HepG2 (cell line): ENCODE measurements around the gene USH2A. TPM values are rescaled to one million over a fixed set of nuclear protein-coding genes. Genes with fewer than 3 reads are reported as not detected.

Source experiments
- ATAC-seq: fragments of 200-7000 bp; cut with Tn5 transposase; 3 replicates; pipeline ENCODE4 v1.9.1; 2020; ENCODE audit warnings: mild to moderate bottlenecking, moderate library complexity
- BruUV-seq: library from RNA; stranded (reverse); fragments of 400-500 nt; replicated peaks from 2 replicates; lab custom pipeline; 2021; lab: Mats Ljungman, UMichigan
- CTCF ChIA-PET: fragments of 300-600 bp; formaldehyde crosslinking; extraction: SDS; loops from one replicate; lab custom pipeline; 2021; ENCODE audit warnings: low total read pairs, inconsistent platforms, low intra/inter-chr PET ratio; lab: Yijun Ruan, JAX
- POLR2A ChIA-PET: fragments of 350-600 bp; sonication (Branson Sonifier 250); formaldehyde crosslinking; loops from one replicate; lab custom pipeline; 2020; ENCODE audit warnings: antibody characterized with exemption, inconsistent platforms; lab: Yijun Ruan, JAX
- DNase-seq: peaks from one replicate; pipeline ENCODE4 v3.0.0-alpha.2; 2015; ENCODE audit warnings: low spot score
- FAIRE-seq: peaks from 3 replicates; lab custom pipeline; 2011; peaks lifted over from hg19 to GRCh38; lab: Jason Lieb, UNC
- H2AFZ ChIP-seq: one replicate; pipeline ENCODE4 v1.6.1; 2011; ENCODE audit warnings: low read length, inconsistent platforms
- H3K27ac ChIP-seq: fragments of 300-600 bp; 3 replicates; pipeline ENCODE4 v1.8.0; 2011; ENCODE audit warnings: mixed run types, mild to moderate bottlenecking, mixed read lengths, low read length, inconsistent platforms; ENCODE audit not compliant: insufficient read depth; ENCODE audit errors: extremely low read length
- H3K27me3 ChIP-seq, 2 experiments: fragments of 200-600 bp in 1 of 2; 2 replicates in 1 of 2; 3 replicates in 1 of 2; pipeline versions ENCODE4 v1.6.0 to v1.8.0; 2011; ENCODE audit warnings: low read length in 2 of 2, mild to moderate bottlenecking in 2 of 2, moderate library complexity in 2 of 2, inconsistent platforms in 1 of 2; ENCODE audit not compliant: insufficient read depth in 2 of 2, control insufficient read depth in 1 of 2
- H3K36me3 ChIP-seq, 2 experiments: fragments of 200-600 bp in 1 of 2; replicated peaks in 1 of 2; 2 replicates in 1 of 2; 3 replicates in 1 of 2; pipeline versions ENCODE4 v1.5.1 to v1.8.0; 2011; ENCODE audit warnings: low read length in 2 of 2, inconsistent platforms in 1 of 2; ENCODE audit not compliant: insufficient read depth in 2 of 2, control insufficient read depth in 1 of 2
- H3K4me1 ChIP-seq: 2 replicates; pipeline ENCODE4 v1.5.1; 2012; ENCODE audit warnings: low read length, inconsistent platforms; ENCODE audit not compliant: insufficient read depth
- H3K4me2 ChIP-seq: 2 replicates; pipeline ENCODE4 v1.6.0; 2011; ENCODE audit warnings: low read depth, low read length, inconsistent platforms
- H3K4me3 ChIP-seq, 3 experiments: fragments of 200-600 bp in 1 of 3; sonication (generic), shearing (Covaris generic) in 1 of 3; replicated peaks in 1 of 3; 2 replicates each; pipeline ENCODE4 v1.5.1; 2011 to 2016; ENCODE audit warnings: low read length in 3 of 3, inconsistent platforms in 2 of 3, low read depth in 2 of 3, mild to moderate bottlenecking in 2 of 3, control low read depth in 1 of 3, mixed read lengths in 1 of 3; ENCODE audit not compliant: insufficient read depth in 1 of 3
- H3K79me2 ChIP-seq: one replicate; pipeline ENCODE4 v1.6.1; 2011; ENCODE audit warnings: low read length, inconsistent platforms; ENCODE audit not compliant: insufficient read depth
- H3K9ac ChIP-seq: 2 replicates; pipeline ENCODE4 v1.6.0; 2011; ENCODE audit warnings: mild to moderate bottlenecking, low read depth, low read length, inconsistent platforms; ENCODE audit not compliant: insufficient read depth
- H3K9me3 ChIP-seq: 2 replicates; pipeline ENCODE4 v1.5.1; 2012; ENCODE audit warnings: mild to moderate bottlenecking, low read length
- H4K20me1 ChIP-seq: 2 replicates; pipeline ENCODE4 v1.6.0; 2011; ENCODE audit warnings: inconsistent platforms, mild to moderate bottlenecking, low read length, moderate library complexity; ENCODE audit not compliant: insufficient read depth
- FOSL2 ChIP-seq: sonication (generic); formaldehyde crosslinking; IDR thresholded peaks from 2 replicates; pipeline ENCODE4 v1.4.0; 2020; ENCODE audit warnings: missing genetic modification reagents
- FOXA3 ChIP-seq: IDR thresholded peaks from 2 replicates; pipeline ENCODE4 v1.6.1; 2016; ENCODE audit warnings: missing genetic modification reagents, missing compliant biosample characterization
- SP140L ChIP-seq: sonication (generic); formaldehyde crosslinking; IDR thresholded peaks from 2 replicates; pipeline ENCODE4 v1.4.0; 2020; ENCODE audit warnings: missing genetic modification reagents, borderline replicate concordance
- TOE1 ChIP-seq: sonication (generic); formaldehyde crosslinking; IDR thresholded peaks from 2 replicates; pipeline ENCODE4 v1.4.0; 2020; ENCODE audit warnings: mild to moderate bottlenecking, missing genetic modification reagents
- TP53 ChIP-seq: sonication (generic); formaldehyde crosslinking; conservative IDR thresholded peaks from 2 replicates; pipeline ENCODE4 v1.4.0; 2020; ENCODE audit warnings: missing genetic modification reagents
- XBP1 ChIP-seq: sonication (generic); formaldehyde crosslinking; IDR thresholded peaks from 2 replicates; pipeline ENCODE4 v1.5.0; 2020; ENCODE audit warnings: missing genetic modification reagents
- ZNF17 ChIP-seq: sonication (generic); formaldehyde crosslinking; IDR thresholded peaks from 2 replicates; pipeline ENCODE4 v1.5.0; 2020; ENCODE audit warnings: mild to moderate bottlenecking, missing genetic modification reagents
- ZNF253 ChIP-seq: sonication (generic); formaldehyde crosslinking; IDR thresholded peaks from 2 replicates; pipeline ENCODE4 v1.8.0; 2022; ENCODE audit warnings: mild to moderate bottlenecking, missing genetic modification reagents, borderline replicate concordance
- ZNF263 ChIP-seq: sonication (generic); formaldehyde crosslinking; IDR thresholded peaks from 2 replicates; pipeline ENCODE4 v1.4.0; 2020; ENCODE audit warnings: missing genetic modification reagents
- ZNF282 ChIP-seq: fragments of 450-650 bp; IDR thresholded peaks from 2 replicates; pipeline ENCODE4 v1.6.1; 2018; ENCODE audit not compliant: partially characterized antibody
- ZNF383 ChIP-seq: sonication (generic); formaldehyde crosslinking; IDR thresholded peaks from 2 replicates; pipeline ENCODE4 v1.4.0; 2020; ENCODE audit warnings: missing genetic modification reagents, mild to moderate bottlenecking, borderline replicate concordance
- ZNF780A ChIP-seq: sonication (generic); formaldehyde crosslinking; IDR thresholded peaks from 2 replicates; pipeline ENCODE4 v1.8.0; 2022; ENCODE audit warnings: mild to moderate bottlenecking, missing genetic modification reagents, moderate library complexity
- ZNF879 ChIP-seq: sonication (generic); formaldehyde crosslinking; IDR thresholded peaks from 2 replicates; pipeline ENCODE4 v1.8.1; 2023; ENCODE audit warnings: missing genetic modification reagents
- in situ Hi-C: cut with HindIII; loops from 2 replicates; pipeline ENCODE4 v1.10.0; 2017; ENCODE audit warnings: low pct_unique_long_range_greater_than_20kb; ENCODE audit not compliant: extremely low pct_ligation_motif_present
- intact Hi-C: fragments of 100-400 bp; cut with micrococcal nuclease; formaldehyde crosslinking; loops from one replicate; pipeline ENCODE4 v1.10.0; 2022; ENCODE audit not compliant: unreplicated experiment
- polyA plus RNA-seq, 8 experiments: library from polyadenylated mRNA; depleted of rRNA in 3 of 8; stranded (reverse) in 7 of 8; unstranded in 1 of 8; fragments of >200 nt; fragmentation: Illumina TruSeq in 4 of 8; extraction: Trizol in 4 of 8; gene quantifications; 2 replicates each; pipeline versions ENCODE4 v1.2.1 to v1.2.3, GENCODE V29; 2011 to 2016; ENCODE audit warnings: low read depth in 4 of 8, missing spikeins in 1 of 8, mixed read lengths in 1 of 8; ENCODE audit not compliant: insufficient read depth in 1 of 8
- total RNA-seq, 5 experiments: library from RNA; depleted of rRNA; stranded (reverse); fragments of >200 nt; fragmentation: Illumina TruSeq; extraction: Trizol; gene quantifications; 2 replicates each; pipeline ENCODE4 v1.2.3, GENCODE V29; 2016; ENCODE audit warnings: low read depth in 1 of 5
- TF ChIP-seq, protein P1 (sequence below): sonication (generic); formaldehyde crosslinking; IDR thresholded peaks from 2 replicates; pipeline ENCODE4 v1.5.0; 2020; ENCODE audit warnings: missing genetic modification reagents, mild to moderate bottlenecking, borderline replicate concordance
- TF ChIP-seq, protein P2 (sequence below): sonication (generic); formaldehyde crosslinking; IDR thresholded peaks from 2 replicates; pipeline ENCODE4 v1.5.0; 2020; ENCODE audit warnings: mild to moderate bottlenecking, low read depth, missing genetic modification reagents, borderline replicate concordance
- TF ChIP-seq, protein P3 (sequence below): sonication (generic); formaldehyde crosslinking; IDR thresholded peaks from 2 replicates; pipeline ENCODE4 v1.4.0; 2020; ENCODE audit warnings: missing genetic modification reagents
- TF ChIP-seq, protein P4 (sequence below): sonication (generic); formaldehyde crosslinking; IDR thresholded peaks from 2 replicates; pipeline ENCODE4 v1.5.0; 2020; ENCODE audit warnings: missing genetic modification reagents

Gene USH2A
- total and polyA plus RNA-seq, 2 of the 13 experiments (the other 11 are each of a cell fraction or from before 2014, with no cell fraction given): 0.02 TPM; not detected in 1

DNA sequence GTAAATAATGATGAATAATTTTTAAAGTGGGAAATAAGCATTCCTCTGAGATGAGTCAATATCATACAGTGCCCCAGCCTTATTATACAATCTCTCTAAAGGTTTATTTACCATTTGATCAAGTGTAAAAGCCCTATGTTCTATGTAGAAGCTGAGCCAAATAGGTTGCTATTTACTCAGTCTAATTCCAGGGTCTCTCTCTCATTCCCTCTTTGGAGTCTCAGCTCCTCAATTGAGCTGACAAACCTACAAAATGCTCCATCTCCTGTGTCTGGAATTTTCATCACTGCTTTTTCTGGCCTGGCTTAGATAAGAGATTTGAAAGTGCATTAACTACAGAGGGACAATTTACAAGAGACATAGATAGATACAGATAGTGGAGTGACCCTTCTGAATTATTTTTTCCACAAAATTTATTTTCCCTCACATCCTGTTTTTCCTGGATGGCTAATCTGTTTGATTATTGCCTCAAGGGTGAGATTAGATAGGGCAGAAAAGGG, 24.8 kb upstream of the USH2A start:
- Histone ChIP-seq H2AFZ (no peak overlapping the region), H3K27me3 (no peaks in the 10 kb centered on the region), H3K4me1 (no peaks in the 10 kb centered on the region), H3K27ac (no peak overlapping the region), H3K9ac (no peak overlapping the region), H4K20me1 (no peaks in the 10 kb centered on the region), H3K36me3 (no peaks in the 10 kb centered on the region), H3K79me2 (no peaks in the 10 kb centered on the region), H3K4me2 (no peak overlapping the region), H3K9me3 (no peaks in the 10 kb centered on the region), H3K4me3 (no peak overlapping the region)
- TF ChIP-seq, protein P1, sequence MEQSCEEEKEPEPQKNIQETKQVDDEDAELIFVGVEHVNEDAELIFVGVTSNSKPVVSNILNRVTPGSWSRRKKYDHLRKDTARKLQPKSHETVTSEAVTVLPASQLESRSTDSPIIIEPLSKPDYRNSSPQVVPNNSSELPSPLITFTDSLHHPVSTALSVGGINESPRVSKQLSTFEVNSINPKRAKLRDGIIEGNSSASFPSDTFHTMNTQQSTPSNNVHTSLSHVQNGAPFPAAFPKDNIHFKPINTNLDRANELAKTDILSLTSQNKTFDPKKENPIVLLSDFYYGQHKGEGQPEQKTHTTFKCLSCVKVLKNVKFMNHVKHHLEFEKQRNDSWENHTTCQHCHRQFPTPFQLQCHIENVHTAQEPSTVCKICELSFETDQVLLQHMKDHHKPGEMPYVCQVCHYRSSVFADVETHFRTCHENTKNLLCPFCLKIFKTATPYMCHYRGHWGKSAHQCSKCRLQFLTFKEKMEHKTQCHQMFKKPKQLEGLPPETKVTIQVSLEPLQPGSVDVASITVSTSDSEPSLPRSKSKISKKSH: no peak
- TF ChIP-seq FOXA3 (CRISPR knock-in tag) (no peak), ZNF253 (CRISPR knock-in tag) (no peak), FOSL2 (CRISPR knock-in tag) (no peak), XBP1 (no peak), ZNF263 (CRISPR knock-in tag) (no peak), TOE1 (CRISPR knock-in tag) (no peak), ZNF780A (no peak), TP53 (CRISPR knock-in tag) (no peak), ZNF282 (no peak), SP140L (no peak), ZNF383 (CRISPR knock-in tag) (no peak), ZNF17 (CRISPR knock-in tag) (no peak), ZNF879 (CRISPR knock-in tag) (no peak)
- TF ChIP-seq, protein P2, sequence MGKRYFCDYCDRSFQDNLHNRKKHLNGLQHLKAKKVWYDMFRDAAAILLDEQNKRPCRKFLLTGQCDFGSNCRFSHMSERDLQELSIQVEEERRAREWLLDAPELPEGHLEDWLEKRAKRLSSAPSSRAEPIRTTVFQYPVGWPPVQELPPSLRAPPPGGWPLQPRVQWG (CRISPR knock-in tag): no peak
- TF ChIP-seq, protein P3, sequence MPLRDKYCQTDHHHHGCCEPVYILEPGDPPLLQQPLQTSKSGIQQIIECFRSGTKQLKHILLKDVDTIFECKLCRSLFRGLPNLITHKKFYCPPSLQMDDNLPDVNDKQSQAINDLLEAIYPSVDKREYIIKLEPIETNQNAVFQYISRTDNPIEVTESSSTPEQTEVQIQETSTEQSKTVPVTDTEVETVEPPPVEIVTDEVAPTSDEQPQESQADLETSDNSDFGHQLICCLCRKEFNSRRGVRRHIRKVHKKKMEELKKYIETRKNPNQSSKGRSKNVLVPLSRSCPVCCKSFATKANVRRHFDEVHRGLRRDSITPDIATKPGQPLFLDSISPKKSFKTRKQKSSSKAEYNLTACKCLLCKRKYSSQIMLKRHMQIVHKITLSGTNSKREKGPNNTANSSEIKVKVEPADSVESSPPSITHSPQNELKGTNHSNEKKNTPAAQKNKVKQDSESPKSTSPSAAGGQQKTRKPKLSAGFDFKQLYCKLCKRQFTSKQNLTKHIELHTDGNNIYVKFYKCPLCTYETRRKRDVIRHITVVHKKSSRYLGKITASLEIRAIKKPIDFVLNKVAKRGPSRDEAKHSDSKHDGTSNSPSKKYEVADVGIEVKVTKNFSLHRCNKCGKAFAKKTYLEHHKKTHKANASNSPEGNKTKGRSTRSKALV (CRISPR knock-in tag): no peak
- TF ChIP-seq, protein P4, sequence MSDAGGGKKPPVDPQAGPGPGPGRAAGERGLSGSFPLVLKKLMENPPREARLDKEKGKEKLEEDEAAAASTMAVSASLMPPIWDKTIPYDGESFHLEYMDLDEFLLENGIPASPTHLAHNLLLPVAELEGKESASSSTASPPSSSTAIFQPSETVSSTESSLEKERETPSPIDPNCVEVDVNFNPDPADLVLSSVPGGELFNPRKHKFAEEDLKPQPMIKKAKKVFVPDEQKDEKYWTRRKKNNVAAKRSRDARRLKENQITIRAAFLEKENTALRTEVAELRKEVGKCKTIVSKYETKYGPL (CRISPR knock-in tag): no peak
- intact Hi-C loops: no loop called here
- in situ Hi-C loops: no loop called here
- CTCF ChIA-PET: no interaction called here
- POLR2A ChIA-PET: no interaction called here
- no peak for FAIRE-seq
- no peak for ATAC-seq
- no TSS peak for BruUV-seq
- no peak for DNase-seq
